ENCODE results near the gene PRRC1. TPM values are rescaled to one million over a fixed set of nuclear protein-coding genes. Genes with fewer than 3 reads are reported as not detected.
"Not testable (repeated sequence)": the region's sequence is repeated elsewhere in the genome, so short reads cannot be mapped to it uniquely, and the experiment has no call there.

Gene PRRC1
- total RNA-seq, 2 donors from 2014 or later, result 65.4 to 77.7 TPM

DNA sequence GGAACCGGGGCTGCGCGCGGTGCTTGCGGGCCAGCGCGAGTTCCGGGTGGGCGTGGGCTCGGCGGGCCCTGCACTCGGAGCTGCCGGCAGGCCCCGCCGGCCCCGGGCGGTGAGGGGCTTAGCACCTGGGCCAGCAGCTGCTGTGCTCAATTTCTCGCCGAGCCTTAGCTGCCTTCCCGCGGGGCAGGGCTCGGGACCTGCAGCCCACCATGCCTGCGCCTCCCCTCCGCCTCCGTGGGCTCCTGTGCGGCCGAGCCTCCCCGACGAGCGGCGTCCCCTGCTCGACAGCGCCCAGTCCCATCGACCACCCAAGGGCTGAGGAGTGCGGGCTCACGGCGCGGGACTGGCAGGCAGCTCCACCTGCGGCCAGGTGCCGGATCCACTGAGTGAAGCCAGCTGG lies 52.0 kb downstream of the PRRC1 start:
- not testable (repeated sequence) for ATAC-seq, DNase-seq
- intact Hi-C loops (cut with DNase I, micrococcal nuclease), result loop anchor here in 1 of 2 donors (5.0 kb wide), 1 partner anchor 628 kb away; no protein-coding TSS in a partner anchor

GRCh38 chr5:127571314-127572131 lies 54.1 kb downstream of the PRRC1 start:
- peak; percentile 36 for ATAC-seq
- intact Hi-C loops (cut with DNase I, micrococcal nuclease), result no loop called here

DNA sequence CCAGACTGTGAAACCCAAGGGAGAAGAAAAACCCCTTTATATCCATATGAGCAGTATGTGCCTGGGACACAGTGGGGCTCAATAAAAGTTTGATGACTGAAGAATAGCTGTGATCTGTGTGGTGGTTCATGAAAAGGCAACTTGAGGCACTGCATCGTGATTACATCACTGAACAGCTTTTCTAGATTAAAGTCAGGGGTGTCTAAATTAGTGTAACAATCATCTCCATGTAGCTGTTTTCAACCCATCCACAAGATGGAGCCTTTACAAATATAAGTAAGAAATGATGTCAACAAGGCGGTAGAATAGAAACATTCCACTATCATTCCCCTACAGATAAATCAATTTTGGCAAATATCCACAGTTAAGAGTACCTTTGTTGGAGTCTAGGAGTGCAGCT lies 55.5 kb downstream of the PRRC1 start:
- DNase-seq, result no peak
- ATAC-seq, result no peak
- intact Hi-C loops (cut with DNase I, micrococcal nuclease), result no loop called here

More at GRCh38 chr5:127571314-127572131, 54.1 kb downstream of the PRRC1 start:
- no peak for DNase-seq

GRCh38 chr5:127574852-127575679 lies 57.6 kb downstream of the PRRC1 start:
- ATAC-seq (no peak), DNase-seq (no peak)
- intact Hi-C loops (cut with DNase I, micrococcal nuclease), result no loop called here

DNA sequence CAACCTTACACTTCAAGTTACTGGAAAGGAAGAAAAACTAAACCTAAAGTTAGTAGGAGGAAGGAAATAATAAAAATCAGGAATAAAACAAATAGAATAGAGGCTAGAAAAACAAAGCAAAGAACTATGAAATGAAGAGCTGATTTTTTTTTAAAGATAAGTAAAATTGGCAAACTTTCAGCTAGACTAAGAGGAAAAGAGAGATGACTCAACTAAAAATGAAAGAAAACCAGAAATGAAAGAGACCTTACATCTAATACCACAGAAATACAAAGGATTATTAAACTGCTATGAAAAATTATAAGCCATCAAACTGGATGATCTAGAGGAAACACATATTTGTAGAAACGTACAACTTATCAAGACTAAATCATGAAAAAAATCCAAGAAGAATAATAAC lies 60.0 kb downstream of the PRRC1 start:
- no peak for ATAC-seq
- DNase-seq, result no peak
- intact Hi-C loops (cut with DNase I, micrococcal nuclease), result no loop called here

GRCh38 chr5:127580731-127581130 lies 63.3 kb downstream of the PRRC1 start:
- intact Hi-C loops (cut with DNase I, micrococcal nuclease), result no loop called here
- no peak for ATAC-seq

DNA sequence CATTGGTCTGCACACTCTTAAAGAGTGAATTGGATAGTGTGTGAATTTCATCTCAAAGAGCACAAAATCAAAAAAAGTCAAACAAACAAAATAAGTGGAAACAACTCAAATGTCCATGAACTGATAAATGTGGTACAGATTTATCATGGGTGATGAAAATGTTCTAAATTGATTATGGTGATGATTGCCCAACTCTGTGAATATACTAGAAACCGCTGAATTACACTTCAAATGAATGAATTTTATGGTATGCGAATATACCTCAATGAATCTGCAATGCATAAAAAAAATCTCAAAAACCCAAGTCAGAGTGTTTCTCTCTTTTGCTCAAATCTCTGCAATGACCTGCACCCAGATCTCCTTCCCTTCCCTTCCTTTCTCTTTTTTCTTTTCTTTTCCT lies 64.0 kb downstream of the PRRC1 start:
- DNase-seq (no peak), ATAC-seq (no peak)
- intact Hi-C loops (cut with DNase I, micrococcal nuclease), result no loop called here

More at GRCh38 chr5:127580731-127581130, 63.3 kb downstream of the PRRC1 start:
- DNase-seq, result no peak

DNA sequence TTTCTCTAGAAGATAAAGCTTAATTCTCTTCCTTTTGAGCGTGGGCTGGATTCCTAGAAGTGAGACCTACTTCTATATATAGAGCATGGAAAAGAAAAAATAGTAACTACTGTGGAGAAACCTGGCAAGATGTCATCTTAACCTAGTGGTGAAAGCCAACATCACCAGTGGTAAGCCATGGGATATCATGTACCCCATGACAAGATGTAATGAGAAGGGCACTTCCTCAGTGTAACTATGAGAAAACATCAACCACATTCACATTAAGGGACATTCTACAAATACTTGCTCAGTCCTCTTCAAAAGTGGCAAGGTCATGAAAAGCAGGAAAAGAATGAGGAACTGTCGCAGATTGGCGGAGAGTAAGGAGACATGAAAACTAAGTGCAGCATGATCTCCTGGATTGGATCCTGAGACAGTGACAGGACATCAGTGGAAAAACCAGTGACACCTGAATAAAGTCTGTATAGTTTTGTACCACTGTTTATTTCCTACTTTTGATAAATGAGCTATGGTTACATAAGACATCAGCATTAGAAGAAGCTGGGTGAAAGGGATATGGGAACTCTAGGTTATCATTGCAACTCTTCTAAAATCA lies 65.4 kb downstream of the PRRC1 start:
- DNase-seq, result no peak
- intact Hi-C loops (cut with DNase I, micrococcal nuclease), result no loop called here
- ATAC-seq, result no peak

GRCh38 chr5:127583866-127584265 lies 66.4 kb downstream of the PRRC1 start:
- intact Hi-C loops (cut with DNase I, micrococcal nuclease), result no loop called here
- ATAC-seq, result no peak
- no peak for DNase-seq

DNA sequence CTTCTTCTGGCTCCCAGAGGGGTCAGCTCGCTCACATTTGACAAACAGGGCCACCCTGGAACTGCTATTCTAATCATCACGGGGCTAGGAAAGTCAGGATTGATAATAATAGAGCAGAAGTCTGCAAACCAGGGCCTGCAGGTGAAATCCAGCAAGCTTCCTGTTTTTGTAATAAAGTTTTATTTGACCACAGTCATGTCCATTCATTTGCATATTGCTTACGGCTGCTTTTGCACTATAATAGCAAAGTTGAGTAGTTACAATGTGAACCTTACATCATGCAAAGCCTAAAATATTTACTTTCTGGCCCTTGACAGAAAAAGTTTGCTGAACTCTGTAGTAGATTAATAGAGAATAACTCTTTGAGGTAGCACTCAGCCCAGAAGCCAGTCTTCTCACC lies 68.2 kb downstream of the PRRC1 start:
- ATAC-seq (no peak), DNase-seq (no peak)
- intact Hi-C loops (cut with DNase I, micrococcal nuclease), result no loop called here

- intact Hi-C loops (cut with DNase I, micrococcal nuclease), result no loop called here
- ATAC-seq (no peak), DNase-seq (no peak)
Observed at GRCh38 chr5:127586066-127586770, 68.8 kb downstream of the PRRC1 start.

DNA sequence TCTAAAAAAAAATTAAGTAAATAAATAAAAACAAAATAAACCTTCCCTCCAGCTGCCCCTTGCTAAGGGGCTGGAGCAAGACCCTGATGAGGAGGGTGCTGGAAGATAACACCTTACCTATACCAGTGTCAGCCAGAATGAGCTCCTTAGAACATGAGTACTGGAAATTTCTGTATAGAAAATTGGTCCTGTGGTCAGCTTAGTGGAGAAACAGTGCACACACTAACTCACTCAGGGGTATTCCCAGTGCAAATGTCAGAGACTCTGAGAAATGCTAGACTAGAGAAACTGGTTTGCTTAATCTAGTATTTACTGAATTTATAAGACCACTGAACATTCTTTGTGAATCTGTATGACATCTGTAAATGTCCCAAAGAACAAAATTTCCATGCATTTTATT lies 69.4 kb downstream of the PRRC1 start:
- ATAC-seq (no peak), DNase-seq (no peak)
- intact Hi-C loops (cut with DNase I, micrococcal nuclease), result no loop called here

DNA sequence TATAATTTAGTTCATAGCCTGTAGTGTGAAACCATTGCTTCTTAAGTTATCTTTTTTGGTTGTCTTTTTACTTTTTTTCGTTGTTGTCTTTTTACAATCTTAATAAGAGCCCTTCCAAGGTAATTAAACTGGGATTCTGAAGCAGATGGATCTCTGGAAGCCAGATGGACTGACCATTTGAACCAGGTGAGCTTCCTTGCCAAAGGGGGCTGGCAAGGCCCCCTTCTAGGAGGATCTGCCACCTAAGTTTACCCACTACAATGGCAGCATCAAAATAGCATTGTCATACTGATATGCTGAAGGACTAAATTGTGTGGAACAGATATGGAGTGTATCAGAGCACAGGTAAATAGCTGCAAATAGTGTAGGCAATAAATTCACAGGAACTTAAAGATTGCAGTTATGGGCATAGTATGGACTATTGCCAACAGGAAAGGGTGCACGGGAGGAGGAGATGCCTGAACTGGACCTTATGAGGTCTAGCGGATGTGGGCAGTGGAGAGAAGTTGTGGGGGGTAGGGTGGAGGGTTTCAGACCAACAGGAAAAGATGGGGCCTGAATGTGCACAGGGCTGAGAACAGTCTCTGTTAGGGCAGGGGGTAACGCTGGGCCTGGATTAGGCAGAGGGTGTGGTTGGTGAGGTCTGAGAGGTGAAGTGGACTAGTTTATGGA lies 69.9 kb downstream of the PRRC1 start:
- DNase-seq (no peak), ATAC-seq (peak; percentile 26)
- intact Hi-C loops (cut with DNase I, micrococcal nuclease), result no loop called here

GRCh38 chr5:127588368-127588767 lies 70.9 kb downstream of the PRRC1 start:
- DNase-seq (no peak), ATAC-seq (no peak)
- intact Hi-C loops (cut with DNase I, micrococcal nuclease), result no loop called here

DNA sequence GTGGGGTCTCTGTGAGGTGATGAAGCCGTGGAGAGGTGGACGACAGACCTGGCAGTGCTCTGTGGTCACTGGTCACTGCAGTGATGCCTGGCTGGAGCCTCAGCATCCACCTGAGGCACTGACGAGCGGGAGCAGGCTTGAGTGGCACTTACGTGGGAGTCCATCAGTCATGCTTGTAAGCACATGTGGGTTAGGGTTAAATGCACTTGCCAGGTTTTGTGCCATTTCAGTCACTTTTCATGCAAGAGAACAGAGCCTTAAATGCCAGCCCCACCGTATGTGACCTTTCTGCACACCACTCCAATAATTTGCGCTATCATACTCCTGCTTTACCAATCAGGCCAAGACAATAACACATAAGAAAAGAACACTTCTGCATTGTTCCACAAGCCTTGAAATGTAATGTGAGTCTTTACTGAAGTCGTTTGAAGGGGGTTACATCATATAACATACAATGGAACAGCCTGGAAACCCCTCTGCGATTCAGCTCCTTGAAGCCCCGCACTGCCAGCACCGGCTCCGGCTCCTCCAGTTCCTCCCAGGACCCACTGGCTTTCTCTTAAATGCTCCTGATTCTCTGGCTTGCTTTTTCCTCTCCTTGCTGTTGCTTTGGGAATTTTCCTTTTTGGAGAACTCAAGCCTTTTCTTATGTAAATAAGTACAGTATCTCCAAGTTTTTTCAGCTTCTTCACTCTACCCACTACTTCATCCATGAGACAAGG lies 72.0 kb downstream of the PRRC1 start:
- intact Hi-C loops (cut with DNase I, micrococcal nuclease), result no loop called here
- DNase-seq (no peak), ATAC-seq (no peak)

- intact Hi-C loops (cut with DNase I, micrococcal nuclease), result no loop called here
- no peak for DNase-seq
- no peak for ATAC-seq
Observed at GRCh38 chr5:127590156-127590722, 72.8 kb downstream of the PRRC1 start.

DNA sequence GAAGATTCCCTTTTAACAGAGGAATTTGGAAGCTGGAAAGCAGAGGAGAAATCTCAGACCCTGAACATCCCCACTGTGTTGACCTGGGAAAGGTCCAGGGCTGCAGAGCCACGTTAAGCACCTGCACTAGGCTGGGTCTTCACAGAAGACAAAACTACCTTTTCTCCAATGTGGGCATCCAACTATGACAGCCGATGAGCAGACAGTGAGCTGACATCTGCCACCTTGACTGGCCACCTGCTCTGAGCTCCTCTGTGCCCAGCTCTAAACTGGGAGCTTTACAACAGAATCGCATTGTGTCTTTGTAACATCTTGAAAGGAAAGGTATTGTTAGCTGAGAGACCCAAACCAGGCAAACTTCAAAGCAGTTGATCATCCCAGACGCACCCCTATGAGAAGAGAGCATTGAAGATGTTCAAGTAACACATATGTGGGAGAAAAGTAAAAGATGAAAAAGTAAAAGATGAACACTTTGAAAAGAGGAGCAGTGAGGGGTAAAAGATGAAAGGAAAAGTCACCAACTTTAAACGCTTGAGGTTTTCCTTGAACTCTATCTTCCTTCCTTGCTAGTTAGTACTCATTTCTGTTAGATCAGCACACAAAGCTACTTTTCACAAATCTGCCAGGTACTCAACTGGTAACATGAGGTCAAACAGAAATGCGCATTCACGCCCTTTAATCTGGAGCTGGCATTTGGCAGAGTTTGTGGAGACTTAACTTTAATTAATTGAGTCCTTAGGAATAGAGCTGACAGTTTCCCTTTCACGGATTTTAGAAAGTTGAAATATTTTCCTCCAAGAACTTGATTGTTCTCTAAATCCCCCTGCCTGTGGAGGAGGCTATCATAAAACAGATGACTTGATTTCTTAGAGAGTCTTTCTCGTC lies 78.3 kb downstream of the PRRC1 start:
- intact Hi-C loops (cut with DNase I, micrococcal nuclease), result no loop called here
- DNase-seq (no peak), ATAC-seq (no peak)

Data from left colon (tissue), 2 donors.